Caco-2 (cell line): Measurements from ENCODE around the gene DEPDC5. TPM values are rescaled to one million over a fixed set of nuclear protein-coding genes. Genes with fewer than 3 reads are reported as not detected.

Experiments used
- BruUV-seq: library from RNA; stranded (reverse); fragments of 400-500 nt; replicated peaks from 2 replicates; lab custom pipeline; 2021; lab: Mats Ljungman, UMichigan
- CTCF ChIA-PET: fragments of 300-600 bp; sonication (Branson Sonifier 250); formaldehyde crosslinking; loops from one replicate; lab custom pipeline; 2022; ENCODE audit warnings: antibody characterized with exemption; lab: Charles Lee
- POLR2A ChIA-PET: fragments of 300-600 bp; sonication (Branson Sonifier 250); formaldehyde crosslinking; loops from one replicate; lab custom pipeline; 2022; ENCODE audit warnings: antibody characterized with exemption; lab: Charles Lee
- DNase-seq, 2 experiments: peaks; one replicate each; pipeline versions ENCODE4 v3.0.0 to v3.0.0-alpha.2; 2020 to 2022
- H3K27me3 ChIP-seq: replicated peaks from 2 replicates; pipeline ENCODE4 v1.6.0; 2011; ENCODE audit warnings: low read length; ENCODE audit not compliant: control insufficient read depth, insufficient read depth
- H3K36me3 ChIP-seq: 2 replicates; pipeline ENCODE4 v1.5.1; 2011; ENCODE audit warnings: low read length; ENCODE audit not compliant: control insufficient read depth, insufficient read depth
- H3K4me1 ChIP-seq: fragments of 250-450 bp; sonication (Bioruptor Pico); 2 replicates; pipeline ENCODE4 v1.5.1; 2020; ENCODE audit warnings: mild to moderate bottlenecking
- H3K4me3 ChIP-seq: 2 replicates; pipeline ENCODE4 v1.5.1; 2011; ENCODE audit warnings: low read depth, mild to moderate bottlenecking, control low read depth, low read length
- H3K9me3 ChIP-seq: fragments of 250-450 bp; sonication (Bioruptor Pico); 2 replicates; pipeline ENCODE4 v1.5.1; 2020; ENCODE audit warnings: mild to moderate bottlenecking, moderate library complexity
- H3K27ac Mint-ChIP-seq: one replicate; pipeline ENCODE4 v1.8.0; 2022; ENCODE audit warnings: mixed read lengths; ENCODE audit not compliant: unreplicated experiment
- H3K27me3 Mint-ChIP-seq: one replicate; pipeline ENCODE4 v1.8.0; 2022; ENCODE audit warnings: mixed read lengths; ENCODE audit not compliant: insufficient read depth, unreplicated experiment
- H3K36me3 Mint-ChIP-seq: one replicate; pipeline ENCODE4 v1.8.0; 2022; ENCODE audit warnings: mild to moderate bottlenecking, mixed read lengths; ENCODE audit not compliant: insufficient read depth, unreplicated experiment
- H3K4me1 Mint-ChIP-seq: one replicate; pipeline ENCODE4 v1.8.0; 2022; ENCODE audit warnings: low read depth, mixed read lengths; ENCODE audit not compliant: unreplicated experiment
- H3K4me3 Mint-ChIP-seq: one replicate; pipeline ENCODE4 v1.8.0; 2022; ENCODE audit warnings: mild to moderate bottlenecking, moderate library complexity, mixed read lengths; ENCODE audit not compliant: unreplicated experiment
- H3K9me3 Mint-ChIP-seq: one replicate; pipeline ENCODE4 v1.8.0; 2022; ENCODE audit warnings: mixed read lengths; ENCODE audit not compliant: unreplicated experiment
- CTCF ChIP-seq, 2 experiments: fragments of 200-600 bp in 1 of 2; IDR thresholded peaks; 1 replicate in 1 of 2; 2 replicates in 1 of 2; pipeline versions ENCODE4 v1.5.1 to v1.8.0; 2011 to 2022; ENCODE audit warnings: antibody characterized with exemption in 1 of 2, control low read depth in 1 of 2, inconsistent platforms in 1 of 2, low read depth in 1 of 2, low read length in 1 of 2, mild to moderate bottlenecking in 1 of 2, moderate library complexity in 1 of 2; ENCODE audit not compliant: insufficient read depth in 1 of 2, severe bottlenecking in 1 of 2, unreplicated experiment in 1 of 2
- intact Hi-C: fragments of 100-400 bp; cut with micrococcal nuclease; formaldehyde crosslinking; loops from one replicate; pipeline ENCODE4 v1.10.0; 2022; ENCODE audit not compliant: unreplicated experiment
- total RNA-seq: library from RNA; stranded (reverse); gene quantifications from 2 replicates; pipeline ENCODE4 v1.2.3, GENCODE V29; 2022

DEPDC5 gene
- total RNA-seq, 1 experiment from 2014 or later: 19.4 TPM

DNA sequence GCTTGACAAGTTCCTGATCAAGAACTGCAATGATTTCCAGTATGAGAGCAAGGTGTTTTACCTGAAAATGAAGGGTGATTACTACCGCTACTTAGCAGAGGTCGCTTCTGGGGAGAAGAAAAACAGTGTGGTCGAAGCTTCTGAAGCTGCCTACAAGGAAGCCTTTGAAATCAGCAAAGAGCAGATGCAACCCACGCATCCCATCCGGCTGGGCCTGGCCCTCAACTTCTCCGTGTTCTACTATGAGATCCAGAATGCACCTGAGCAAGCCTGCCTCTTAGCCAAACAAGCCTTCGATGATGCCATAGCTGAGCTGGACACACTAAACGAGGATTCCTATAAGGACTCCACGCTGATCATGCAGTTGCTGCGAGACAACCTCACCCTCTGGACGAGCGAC is 202.5 kb downstream of the DEPDC5 start:
- Histone ChIP-seq H3K9me3 (no peaks in the 10 kb centered on the region), H3K36me3 (peaks cover 2% of the 10 kb centered on the region), H3K4me1 (no peaks in the 10 kb centered on the region), H3K4me3 (no peak overlapping the region), H3K27me3 (no peaks in the 10 kb centered on the region)
- H3K27me3 Mint-ChIP-seq: no peaks in the 10 kb centered on the region
- no peak for TF ChIP-seq CTCF (IDR thresholded peaks at IDR 0.05; ENCODE audit: insufficient read depth in 1 of 2, low read depth in 1 of 2, low read length in 1 of 2, severe bottlenecking in 1 of 2, unreplicated experiment in 1 of 2)
- no peak for DNase-seq
- ChIA-PET CTCF (interaction anchor here (1.4 kb wide), 1 partner anchor 14 kb away, joined by 4 read pairs; no protein-coding TSS in a partner anchor), POLR2A (no interaction called here)
- H3K27ac Mint-ChIP-seq: no peak overlapping the region
- intact Hi-C loops: no loop called here
- BruUV-seq: no TSS peak
- H3K4me3 Mint-ChIP-seq: no peak overlapping the region
- H3K9me3 Mint-ChIP-seq: no peaks in the 10 kb centered on the region
- H3K4me1 Mint-ChIP-seq: peaks cover 16% of the 10 kb centered on the region
- peaks cover 50% of the 10 kb centered on the region for H3K36me3 Mint-ChIP-seq

Other genes with a start within 250 kb of the DEPDC5 start
- 56.7 and 58.7 TPM in 2 replicates for gene PISD, start 91.8 kb upstream of the DEPDC5 start, total RNA-seq
- 41.6 and 42.5 TPM in 2 replicates for gene PRR14L, start 3.9 kb upstream of the DEPDC5 start, total RNA-seq
- 128 and 135 TPM in 2 replicates for gene YWHAH, start 190.5 kb downstream of the DEPDC5 start, total RNA-seq